Activated CD4-positive, alpha-beta T cell treated with anti-CD3 and anti-CD28 coated beads for 36 hours (primary cell): ENCODE measurements around the gene PLCE1. TPM values are rescaled to one million over a fixed set of nuclear protein-coding genes. Genes with fewer than 3 reads are reported as not detected.

ENCODE experiments used
- ATAC-seq: fragments of 200-7000 bp; cut with Tn5 transposase; one replicate; pipeline ENCODE4 v1.10.0; 2021; ENCODE audit warnings: mild to moderate bottlenecking, moderate library complexity
- CTCF ChIA-PET: fragments of 350-600 bp; sonication (Branson Sonifier 250); formaldehyde crosslinking; loops from one replicate; lab custom pipeline; 2021; ENCODE audit warnings: antibody characterized with exemption; lab: Charles Lee
- POLR2A ChIA-PET: fragments of 350-600 bp; sonication (Branson Sonifier 250); formaldehyde crosslinking; loops from one replicate; lab custom pipeline; 2021; ENCODE audit warnings: antibody characterized with exemption, inconsistent platforms; lab: Charles Lee
- DNase-seq: peaks from one replicate; pipeline ENCODE4 v3.0.0-alpha.2; 2020
- H3K27ac Mint-ChIP-seq: one replicate; pipeline ENCODE4 v1.8.0; 2021; ENCODE audit warnings: mixed read lengths
- H3K27me3 Mint-ChIP-seq: one replicate; pipeline ENCODE4 v1.8.0; 2021; ENCODE audit warnings: mixed read lengths
- H3K36me3 Mint-ChIP-seq: one replicate; pipeline ENCODE4 v1.8.0; 2021; ENCODE audit warnings: low read depth, mixed read lengths
- H3K4me1 Mint-ChIP-seq: one replicate; pipeline ENCODE4 v1.8.0; 2021; ENCODE audit warnings: mixed read lengths
- H3K4me3 Mint-ChIP-seq: one replicate; pipeline ENCODE4 v1.8.0; 2021; ENCODE audit warnings: mild to moderate bottlenecking, moderate library complexity, mixed read lengths
- H3K9me3 Mint-ChIP-seq: one replicate; pipeline ENCODE4 v1.8.0; 2021; ENCODE audit warnings: low read depth, mixed read lengths
- intact Hi-C, 2 experiments: fragments of 100-400 bp; cut with DNase I in 1 of 2; cut with micrococcal nuclease in 1 of 2; formaldehyde crosslinking; loops; one replicate each; pipeline versions ENCODE4 v1.14.2 to v1.15.1; 2022 to 2024; cut with DNase I, micrococcal nuclease
- total RNA-seq, 2 experiments: library from RNA; stranded (reverse); gene quantifications; one replicate each; pipeline ENCODE4 v1.2.3, GENCODE V29; 2021

PLCE1 gene
- total RNA-seq, 2 experiments from 2014 or later: 0.02 to 0.04 TPM

DNA sequence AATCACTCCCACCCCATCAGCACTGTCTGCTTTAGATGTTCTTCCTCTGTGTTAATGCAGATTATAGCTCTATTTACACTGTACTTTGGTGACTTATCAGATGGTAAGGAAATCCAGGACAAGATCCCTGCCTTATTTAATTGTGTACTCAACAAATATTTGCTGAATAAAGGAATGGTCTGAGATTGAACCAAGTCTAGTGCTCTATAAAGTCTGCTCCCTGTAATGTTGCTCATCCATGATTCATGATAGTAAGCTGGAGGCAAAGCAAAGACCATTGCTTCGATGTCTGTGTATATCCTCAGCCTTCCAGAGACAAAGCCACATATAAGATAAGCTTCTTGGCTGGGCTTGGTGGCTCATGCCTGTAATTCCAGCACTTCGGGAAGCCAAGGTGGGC, 33.5 kb downstream of the PLCE1 start:
- H3K27me3 Mint-ChIP-seq: peaks cover 9% of the 10 kb centered on the region
- POLR2A ChIA-PET: no interaction called here
- CTCF ChIA-PET: no interaction called here
- H3K4me1 Mint-ChIP-seq: no peaks in the 10 kb centered on the region
- H3K4me3 Mint-ChIP-seq: no peak overlapping the region
- H3K36me3 Mint-ChIP-seq: no peaks in the 10 kb centered on the region
- DNase-seq (no peak), ATAC-seq (no peak)
- H3K9me3 Mint-ChIP-seq: peaks cover 25% of the 10 kb centered on the region
- intact Hi-C loops: no loop called here
- H3K27ac Mint-ChIP-seq: no peak overlapping the region

- ATAC-seq: no peak
These were observed 36.2 kb downstream of the PLCE1 start for GRCh38 chr10:94029955-94030354.

DNA sequence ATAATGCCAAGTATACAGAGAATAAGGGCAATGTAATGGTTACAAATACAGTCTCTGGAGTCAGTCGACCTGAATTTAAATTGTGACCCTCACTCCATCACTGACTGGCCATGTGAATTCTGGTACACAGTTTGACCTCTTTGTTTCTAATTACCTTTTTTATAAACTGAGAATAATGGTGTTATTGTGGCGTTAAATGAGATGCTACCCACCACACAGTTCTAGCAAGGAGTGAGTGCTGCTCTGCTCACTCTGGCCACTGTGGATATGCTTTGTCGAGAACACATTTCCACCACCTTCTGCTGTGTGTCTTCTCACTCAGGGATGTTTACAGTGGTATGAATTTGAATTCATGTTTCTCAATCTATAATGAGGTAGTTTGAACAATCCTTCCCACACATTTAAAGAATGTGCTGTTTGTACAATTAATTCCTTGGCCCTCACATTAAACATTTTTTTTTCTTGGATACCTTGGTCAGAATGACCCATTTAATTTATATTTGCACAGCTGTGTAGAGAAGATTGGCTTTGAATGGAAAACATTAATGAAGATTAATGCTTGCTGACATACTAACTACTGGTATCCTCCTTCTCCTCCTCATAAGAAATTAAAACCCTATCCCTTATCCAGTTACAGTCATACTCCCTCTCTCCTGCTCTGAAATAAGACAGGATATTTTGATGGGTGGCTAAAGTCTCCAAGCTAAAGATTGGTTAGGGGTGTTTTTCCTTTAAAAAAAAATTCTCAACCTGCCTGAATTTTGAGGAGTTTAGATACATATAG, 42.4 kb downstream of the PLCE1 start:
- intact Hi-C loops: no loop called here
- Mint-ChIP-seq H3K4me3 (no peak overlapping the region), H3K36me3 (no peaks in the 10 kb centered on the region), H3K27ac (no peak overlapping the region), H3K9me3 (peaks cover 7% of the 10 kb centered on the region), H3K27me3 (peaks cover 2% of the 10 kb centered on the region), H3K4me1 (no peaks in the 10 kb centered on the region)
- ATAC-seq (no peak), DNase-seq (no peak)
- CTCF ChIA-PET: interaction anchor here (1.0 kb wide), 1 partner anchor 18 kb away, joined by 3 read pairs; no protein-coding TSS in a partner anchor
- POLR2A ChIA-PET: no interaction called here

More at GRCh38 chr10:94029955-94030354, 36.2 kb downstream of the PLCE1 start:
- Mint-ChIP-seq H3K36me3 (no peaks in the 10 kb centered on the region), H3K27me3 (peaks cover 2% of the 10 kb centered on the region), H3K4me3 (no peak overlapping the region), H3K4me1 (no peaks in the 10 kb centered on the region), H3K27ac (no peak overlapping the region), H3K9me3 (peaks cover 29% of the 10 kb centered on the region)
- intact Hi-C loops: no loop called here
- ChIA-PET POLR2A (no interaction called here), CTCF (no interaction called here)
- DNase-seq: no peak

DNA sequence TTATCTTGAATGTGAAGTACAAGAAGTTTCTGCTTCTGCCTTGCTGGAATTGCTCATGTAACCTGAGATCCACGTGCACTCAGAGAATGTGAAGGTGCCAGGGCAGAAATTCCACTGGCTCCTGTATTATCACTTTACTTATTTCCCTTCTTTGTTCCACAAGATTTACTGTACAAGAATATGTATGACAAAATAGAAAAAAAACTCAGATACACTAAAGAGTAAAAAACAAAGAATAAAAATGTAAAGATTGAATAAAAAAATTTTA, 43.0 kb downstream of the PLCE1 start:
- no peak for ATAC-seq

DNA sequence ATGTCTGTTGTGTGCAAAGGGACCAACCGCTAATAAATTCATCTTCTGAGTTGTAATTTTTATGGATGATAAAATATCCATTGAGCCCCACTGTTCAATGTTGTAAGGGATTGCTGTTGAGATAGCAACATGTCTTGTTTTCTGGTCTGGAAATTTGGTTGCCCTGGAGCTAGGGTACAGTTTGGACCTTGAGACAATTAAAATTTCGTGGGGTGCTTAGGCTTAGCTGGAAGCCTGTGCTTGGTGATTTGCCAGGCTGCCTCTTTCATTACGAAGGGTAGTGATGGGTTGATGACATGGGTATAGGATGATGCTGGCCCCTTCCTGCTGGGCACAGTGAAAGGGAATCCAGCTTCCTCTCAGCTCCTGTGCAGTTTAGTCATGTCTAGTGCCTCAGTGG, 43.6 kb downstream of the PLCE1 start:
- intact Hi-C loops: no loop called here

More for the DNA sequence above, 43.0 kb downstream of the PLCE1 start:
- Mint-ChIP-seq H3K36me3 (no peaks in the 10 kb centered on the region), H3K27ac (no peak overlapping the region), H3K4me1 (no peaks in the 10 kb centered on the region), H3K27me3 (peaks cover 2% of the 10 kb centered on the region), H3K4me3 (no peak overlapping the region), H3K9me3 (peaks cover 7% of the 10 kb centered on the region)
- no peak for DNase-seq
- POLR2A ChIA-PET: no interaction called here
- intact Hi-C loops: no loop called here
- CTCF ChIA-PET: interaction anchor here (1.0 kb wide), 1 partner anchor 19 kb away, joined by 3 read pairs; no protein-coding TSS in a partner anchor

DNA sequence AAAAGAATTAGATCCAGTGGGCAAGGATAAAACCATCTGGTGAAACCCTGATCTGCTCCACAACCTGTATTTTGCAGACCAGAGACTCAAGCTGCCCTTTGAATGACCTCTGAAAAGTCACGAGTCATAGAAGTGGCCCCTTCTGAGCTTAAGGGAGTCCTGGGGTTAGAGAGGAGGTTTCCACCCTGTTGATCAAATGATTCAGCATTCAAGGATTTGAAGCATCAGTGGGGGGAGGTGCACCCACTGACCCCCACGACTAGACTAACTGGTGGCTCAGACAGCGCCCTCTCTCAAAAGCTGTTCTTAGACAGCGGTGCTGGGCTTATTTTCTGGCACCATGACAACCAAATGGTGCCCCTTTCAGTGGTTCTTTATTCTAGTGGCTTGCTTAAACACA, 44.3 kb downstream of the PLCE1 start:
- ChIA-PET POLR2A (no interaction called here), CTCF (no interaction called here)
- DNase-seq (no peak), ATAC-seq (no peak)
- Mint-ChIP-seq H3K27ac (no peak overlapping the region), H3K4me3 (no peak overlapping the region), H3K27me3 (no peaks in the 10 kb centered on the region), H3K9me3 (peaks cover 4% of the 10 kb centered on the region), H3K36me3 (no peaks in the 10 kb centered on the region), H3K4me1 (peaks cover 3% of the 10 kb centered on the region)
- intact Hi-C loops: no loop called here

More for the DNA sequence above, 43.6 kb downstream of the PLCE1 start:
- DNase-seq: no peak
- CTCF ChIA-PET: no interaction called here
- no peak for ATAC-seq
- Mint-ChIP-seq H3K9me3 (peaks cover 7% of the 10 kb centered on the region), H3K27me3 (no peaks in the 10 kb centered on the region), H3K4me1 (peaks cover 3% of the 10 kb centered on the region), H3K36me3 (no peaks in the 10 kb centered on the region), H3K27ac (no peak overlapping the region), H3K4me3 (no peak overlapping the region)
- POLR2A ChIA-PET: no interaction called here

- DNase-seq: no peak
- POLR2A ChIA-PET: no interaction called here
- Mint-ChIP-seq H3K36me3 (no peaks in the 10 kb centered on the region), H3K4me1 (peaks cover 3% of the 10 kb centered on the region), H3K9me3 (peaks cover 2% of the 10 kb centered on the region), H3K27me3 (no peaks in the 10 kb centered on the region), H3K4me3 (no peak overlapping the region), H3K27ac (no peak overlapping the region)
- CTCF ChIA-PET: no interaction called here
- intact Hi-C loops: no loop called here
- ATAC-seq: no peak
These were observed 47.5 kb downstream of the PLCE1 start for GRCh38 chr10:94041206-94041605.

DNA sequence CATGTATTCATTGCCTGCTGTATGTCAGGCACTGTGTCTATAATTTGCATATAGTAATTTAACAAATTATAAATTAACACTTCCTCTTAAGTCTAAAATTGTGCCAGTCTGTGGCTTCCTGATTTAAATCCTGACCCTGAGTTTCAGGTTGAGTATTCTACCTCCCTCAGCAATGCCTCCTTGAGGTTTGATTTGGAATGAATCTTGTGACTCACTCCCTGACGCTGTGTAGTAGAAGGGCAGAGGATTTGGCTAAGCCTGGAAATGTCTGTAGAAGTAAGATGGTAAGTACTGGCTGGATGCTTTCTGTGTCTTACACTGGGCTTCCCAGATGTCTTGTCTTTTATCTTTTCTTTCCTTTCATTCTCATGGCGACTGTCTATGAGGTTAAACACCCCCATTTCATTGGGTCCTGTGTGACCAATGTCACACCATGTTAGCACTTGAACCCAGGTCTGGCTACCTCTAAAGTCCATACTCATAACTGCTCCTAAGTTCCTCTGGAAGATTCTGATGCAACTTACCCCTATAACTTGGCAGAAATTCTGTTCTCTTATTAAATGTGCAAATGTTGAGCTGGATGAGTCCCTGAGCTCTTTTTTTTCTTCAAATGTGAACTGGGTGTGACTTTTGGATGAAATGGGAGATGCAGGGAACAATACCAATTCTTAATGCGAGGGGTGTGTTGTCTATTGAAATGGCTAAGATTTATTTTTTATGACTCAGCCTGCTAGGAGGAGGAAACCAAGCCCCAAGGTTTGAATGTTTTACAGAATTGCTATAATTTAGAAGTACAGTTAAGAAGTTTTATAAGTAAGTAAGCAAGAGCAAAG, 48.5 kb downstream of the PLCE1 start:
- no peaks in the 10 kb centered on the region for H3K27me3 Mint-ChIP-seq
- ATAC-seq (peak; percentile 58), DNase-seq (peak; percentile 4)
- ChIA-PET POLR2A (no interaction called here), CTCF (no interaction called here)
- peaks cover 2% of the 10 kb centered on the region for H3K9me3 Mint-ChIP-seq
- H3K4me1 Mint-ChIP-seq: peaks cover 3% of the 10 kb centered on the region
- intact Hi-C loops: no loop called here
- H3K36me3 Mint-ChIP-seq: no peaks in the 10 kb centered on the region
- no peak overlapping the region for H3K27ac Mint-ChIP-seq
- H3K4me3 Mint-ChIP-seq: no peak overlapping the region

GRCh38 chr10:94042834-94043175, 49.1 kb downstream of the PLCE1 start:
- ATAC-seq (no peak), DNase-seq (no peak)
- POLR2A ChIA-PET: no interaction called here
- peaks cover 2% of the 10 kb centered on the region for H3K9me3 Mint-ChIP-seq
- peaks cover 3% of the 10 kb centered on the region for H3K4me1 Mint-ChIP-seq
- CTCF ChIA-PET: no interaction called here
- no peak overlapping the region for H3K4me3 Mint-ChIP-seq
- intact Hi-C loops: no loop called here
- H3K36me3 Mint-ChIP-seq: no peaks in the 10 kb centered on the region
- H3K27me3 Mint-ChIP-seq: no peaks in the 10 kb centered on the region
- H3K27ac Mint-ChIP-seq: no peak overlapping the region

Other genes starting within 250 kb of the PLCE1 start
- not detected for gene LGI1, start 236.0 kb upstream of the PLCE1 start, total RNA-seq
- 1 to 10 TPM; 3.6 to 4.1 TPM for gene SLC35G1, start 100.0 kb upstream of the PLCE1 start, total RNA-seq